ENCODE results near the gene ATRX.
"Not testable (repeated sequence)": the region's sequence is repeated elsewhere in the genome, so short reads cannot be mapped to it uniquely, and the experiment has no call there.

Gene ATRX

GRCh38 chrX:77635373-77635772 lies 150.6 kb downstream of the ATRX start:
- no peak overlapping the region for H3K4me3 ChIP-seq (ENCODE audit: control insufficient read depth, low read depth, low read length)
- no peak for DNase-seq (ENCODE audit: low read depth)

GRCh38 chrX:77628294-77629025 lies 157.6 kb downstream of the ATRX start:
- no peak for DNase-seq (ENCODE audit: low read depth)
- H3K4me3 ChIP-seq (ENCODE audit: control insufficient read depth, low read depth, low read length), result no peak overlapping the region
- TF ChIP-seq CTCF (IDR thresholded peaks at IDR 0.05; ENCODE audit: control insufficient read depth, insufficient read depth, low read depth, low read length, missing control alignments), result no peak

More at GRCh38 chrX:77635373-77635772, 150.6 kb downstream of the ATRX start:
- no peak for TF ChIP-seq CTCF (IDR thresholded peaks at IDR 0.05; ENCODE audit: control insufficient read depth, insufficient read depth, low read depth, low read length, missing control alignments)

GRCh38 chrX:77622672-77623071 lies 163.3 kb downstream of the ATRX start:
- no peak for DNase-seq (ENCODE audit: low read depth)
- H3K4me3 ChIP-seq (ENCODE audit: control insufficient read depth, low read depth, low read length), result no peak overlapping the region
- TF ChIP-seq CTCF (IDR thresholded peaks at IDR 0.05; ENCODE audit: control insufficient read depth, insufficient read depth, low read depth, low read length, missing control alignments), result no peak

- DNase-seq (ENCODE audit: low read depth), result no peak
Observed at GRCh38 chrX:77622233-77622632, 163.8 kb downstream of the ATRX start.

GRCh38 chrX:77621453-77621852 lies 164.6 kb downstream of the ATRX start:
- DNase-seq (ENCODE audit: low read depth), result not testable (repeated sequence)

More at GRCh38 chrX:77622233-77622632, 163.8 kb downstream of the ATRX start:
- no peak for TF ChIP-seq CTCF (IDR thresholded peaks at IDR 0.05; ENCODE audit: control insufficient read depth, insufficient read depth, low read depth, low read length, missing control alignments)
- no peak overlapping the region for H3K4me3 ChIP-seq (ENCODE audit: control insufficient read depth, low read depth, low read length)

GRCh38 chrX:77617206-77617605 lies 168.8 kb downstream of the ATRX start:
- no peak for TF ChIP-seq CTCF (IDR thresholded peaks at IDR 0.05; ENCODE audit: control insufficient read depth, insufficient read depth, low read depth, low read length, missing control alignments)
- no peak overlapping the region for H3K4me3 ChIP-seq (ENCODE audit: control insufficient read depth, low read depth, low read length)
- DNase-seq (ENCODE audit: low read depth), result no peak

More at GRCh38 chrX:77621453-77621852, 164.6 kb downstream of the ATRX start:
- not testable (repeated sequence) for H3K4me3 ChIP-seq (ENCODE audit: control insufficient read depth, low read depth, low read length)

GRCh38 chrX:77603635-77604336 lies 182.2 kb downstream of the ATRX start:
- no peak for TF ChIP-seq CTCF (IDR thresholded peaks at IDR 0.05; ENCODE audit: control insufficient read depth, insufficient read depth, low read depth, low read length, missing control alignments)
- no peak overlapping the region for H3K4me3 ChIP-seq (ENCODE audit: control insufficient read depth, low read depth, low read length)
- no peak for DNase-seq (ENCODE audit: low read depth)
